Brain microvascular endothelial cell (primary cell): Measurements from ENCODE around the gene BTBD17.

Experiments
- DNase-seq: peaks from one replicate; pipeline ENCODE4 v3.0.0-alpha.2; 2020
- H3K27ac ChIP-seq: fragments of 250-450 bp; sonication (Bioruptor Pico); 2 replicates; pipeline ENCODE4 v1.5.1; 2020; ENCODE audit warnings: mild to moderate bottlenecking, moderate library complexity
- H3K27me3 ChIP-seq: fragments of 250-450 bp; sonication (Bioruptor Pico); replicated peaks from 2 replicates; pipeline ENCODE4 v1.5.1; 2020; ENCODE audit warnings: mild to moderate bottlenecking
- H3K36me3 ChIP-seq: fragments of 250-450 bp; sonication (Bioruptor Pico); replicated peaks from 2 replicates; pipeline ENCODE4 v1.5.1; 2020; ENCODE audit warnings: mild to moderate bottlenecking
- H3K4me3 ChIP-seq: 2 replicates; pipeline ENCODE4 v1.5.1; 2011; ENCODE audit warnings: low read depth, mild to moderate bottlenecking, control low read depth, low read length, moderate library complexity
- CTCF ChIP-seq: IDR thresholded peaks from 2 replicates; pipeline ENCODE4 v1.5.1; 2011; ENCODE audit warnings: low read depth, mild to moderate bottlenecking, moderate library complexity, low read length, control low read depth, inconsistent platforms; ENCODE audit errors: missing control alignments
- in situ Hi-C: cut with HindIII; loops from 2 replicates; pipeline ENCODE4 v1.10.0; 2017; ENCODE audit warnings: low sequenced_read_pairs, low pct_ligation_motif_present

BTBD17 gene

DNA sequence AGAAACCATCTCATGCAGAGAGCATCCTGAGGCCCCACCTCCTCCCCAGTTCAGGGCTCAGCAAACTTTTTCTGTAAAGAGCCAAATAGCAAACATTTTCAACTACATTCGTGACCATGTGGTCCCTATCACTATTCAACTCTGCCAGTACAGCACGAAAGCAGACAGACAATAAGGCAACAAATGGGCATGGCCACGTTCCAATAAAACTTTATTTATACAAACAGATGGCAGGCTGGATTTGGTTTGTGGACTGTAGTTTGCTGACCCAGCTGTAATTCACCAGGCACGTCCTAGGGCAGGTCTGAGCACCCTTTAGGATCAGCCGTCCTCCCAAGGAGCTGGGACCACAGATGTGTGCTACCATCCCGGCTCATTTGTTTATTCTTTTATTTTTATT lies 43.1 kb upstream of the BTBD17 start:
- Histone ChIP-seq H3K27ac (no peak overlapping the region), H3K36me3 (no peaks in the 10 kb centered on the region), H3K4me3 (no peak overlapping the region), H3K27me3 (no peaks in the 10 kb centered on the region)
- in situ Hi-C loops = no loop called here
- no peak for TF ChIP-seq CTCF
- DNase-seq = no peak

DNA sequence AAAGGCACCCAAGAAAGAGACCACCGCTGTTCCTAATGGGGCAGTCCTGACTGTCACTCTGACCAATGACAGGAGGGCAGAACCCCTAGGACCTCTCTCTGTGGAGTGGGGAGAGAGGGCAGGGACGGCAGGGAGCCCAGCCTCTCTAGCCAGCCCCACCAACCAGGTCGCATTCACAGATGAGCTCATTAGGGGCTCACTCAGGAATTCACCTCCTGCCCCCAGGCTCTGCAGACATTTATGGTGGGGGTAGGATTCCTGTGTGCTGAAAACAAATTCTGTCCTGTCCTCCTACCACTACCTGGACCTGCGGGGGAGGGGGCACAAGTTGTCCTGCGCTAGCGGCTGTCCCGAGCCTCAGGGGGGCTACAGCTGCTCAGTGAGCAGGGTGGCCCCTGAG lies 42.5 kb upstream of the BTBD17 start:
- Histone ChIP-seq H3K4me3 (no peak overlapping the region), H3K27me3 (no peaks in the 10 kb centered on the region), H3K27ac (no peak overlapping the region), H3K36me3 (no peaks in the 10 kb centered on the region)
- no peak for TF ChIP-seq CTCF
- DNase-seq = no peak
- in situ Hi-C loops = no loop called here

- H3K27ac ChIP-seq = no peak overlapping the region
- DNase-seq = no peak
- in situ Hi-C loops = no loop called here
- H3K36me3 ChIP-seq = no peaks in the 10 kb centered on the region
- no peak for TF ChIP-seq CTCF
- H3K27me3 ChIP-seq = no peaks in the 10 kb centered on the region
- H3K4me3 ChIP-seq = no peak overlapping the region
Observed at GRCh38 chr17:74403512-74404137, 42.0 kb upstream of the BTBD17 start.

DNA sequence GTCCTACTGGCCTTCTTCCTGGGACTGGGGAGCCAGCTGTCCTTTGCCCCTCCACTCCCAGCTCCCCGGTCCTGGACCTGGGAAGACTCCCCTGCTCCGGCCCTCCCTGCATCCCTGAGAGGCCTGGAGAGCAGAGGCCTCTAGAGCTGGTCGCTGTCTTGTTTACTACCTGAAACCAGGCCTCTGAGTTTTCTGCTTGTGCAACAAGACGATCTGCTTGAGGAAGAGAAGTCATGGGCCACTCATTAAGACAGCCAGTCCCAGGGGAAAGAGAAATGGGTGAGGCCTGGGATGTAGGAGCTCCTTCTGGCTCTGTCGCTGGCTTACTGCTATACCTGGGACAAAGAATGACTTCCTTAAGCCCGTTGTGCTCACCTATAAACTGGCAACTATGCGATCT lies 40.4 kb upstream of the BTBD17 start:
- H3K27ac ChIP-seq = no peak overlapping the region
- no peak for TF ChIP-seq CTCF
- in situ Hi-C loops = no loop called here
- H3K27me3 ChIP-seq = no peaks in the 10 kb centered on the region
- DNase-seq = no peak
- no peak overlapping the region for H3K4me3 ChIP-seq
- no peaks in the 10 kb centered on the region for H3K36me3 ChIP-seq

DNA sequence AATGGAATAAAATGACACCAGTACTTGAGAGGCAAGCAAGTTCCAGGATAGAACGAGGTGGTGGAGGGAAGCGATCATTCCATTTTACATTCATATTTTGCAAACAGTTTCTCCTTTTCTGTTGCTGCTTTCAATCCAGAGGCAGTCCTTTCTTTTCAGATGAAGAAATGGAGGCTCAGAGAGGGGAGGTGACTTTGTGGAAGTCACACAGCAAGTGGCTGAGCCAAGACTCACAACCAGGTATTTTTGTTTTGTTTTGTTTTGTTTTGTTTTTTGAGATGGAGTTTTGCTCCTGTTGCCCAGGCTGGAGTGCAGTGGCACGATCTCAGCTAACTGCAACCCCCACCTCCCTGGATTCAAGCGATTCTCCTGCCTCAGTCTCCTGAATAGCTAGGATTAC lies 34.9 kb upstream of the BTBD17 start:
- Histone ChIP-seq H3K27me3 (no peaks in the 10 kb centered on the region), H3K27ac (no peak overlapping the region), H3K36me3 (no peaks in the 10 kb centered on the region), H3K4me3 (no peak overlapping the region)
- no peak for DNase-seq
- TF ChIP-seq CTCF = no peak
- in situ Hi-C loops = no loop called here

DNA sequence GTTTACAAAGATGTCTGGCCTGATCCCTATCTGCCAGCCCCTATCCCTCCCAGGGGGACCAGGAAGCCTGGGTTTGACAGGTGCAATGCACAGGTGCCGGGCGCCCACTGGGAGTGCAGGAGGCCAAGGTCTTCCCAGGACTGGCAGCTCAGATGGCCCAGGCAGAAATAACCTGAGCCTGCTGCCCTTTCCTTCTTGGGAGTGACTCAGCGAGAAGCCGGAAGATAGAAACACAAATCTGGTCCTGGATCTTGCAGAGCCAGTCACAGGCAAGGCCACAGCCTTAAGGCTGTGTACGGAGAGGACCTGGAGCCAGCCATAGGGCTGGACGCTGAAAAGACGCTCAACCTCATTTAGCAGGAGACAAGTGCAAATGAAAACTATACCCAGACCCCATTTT lies 33.3 kb upstream of the BTBD17 start:
- Histone ChIP-seq H3K36me3 (no peaks in the 10 kb centered on the region), H3K27ac (no peak overlapping the region), H3K27me3 (no peaks in the 10 kb centered on the region), H3K4me3 (no peak overlapping the region)
- no peak for TF ChIP-seq CTCF
- DNase-seq = no peak
- in situ Hi-C loops = no loop called here
